ENCODE measurements around the gene ZNF217. TPM values are rescaled to one million over a fixed set of nuclear protein-coding genes. Genes with fewer than 3 reads are reported as not detected.

The ZNF217 gene
- total and polyA plus RNA-seq, 9 of the 15 experiments (the other 6 are each of a cell fraction or from before 2014, with no cell fraction given) = 3.0 to 41.8 (median 16.8) TPM

DNA sequence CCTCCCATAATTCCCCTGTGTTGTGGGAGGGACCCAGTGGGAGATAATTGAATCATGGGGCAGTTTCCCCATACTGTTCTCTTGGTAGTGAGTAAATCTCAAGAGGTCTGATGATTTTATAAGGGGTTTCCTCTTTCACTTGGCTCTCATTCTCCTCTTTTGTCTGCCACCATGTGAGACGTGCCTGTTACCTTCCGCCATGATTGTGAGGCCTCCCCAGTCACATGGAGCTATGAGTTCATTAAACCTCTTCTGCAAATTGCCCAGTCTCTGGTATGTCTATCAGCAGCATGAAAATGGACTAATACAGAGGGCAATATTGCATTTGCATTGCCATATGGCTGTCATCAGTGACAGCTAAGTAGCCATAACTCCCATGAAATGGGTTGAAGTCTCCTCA lies 63.2 kb downstream of the ZNF217 start:
- Histone ChIP-seq H4K20me1 (replicated peaks; ENCODE audit: control insufficient read depth, insufficient read depth, low read length) (no peaks in the 10 kb centered on the region), H3K9ac (ENCODE audit: insufficient read depth in 1 of 2, low read depth in 2 of 2, low read length in 2 of 2) (no peak overlapping the region), H3K36me3 (ENCODE audit: control insufficient read depth, insufficient read depth, low read length) (no peaks in the 10 kb centered on the region), H3K27ac (ENCODE audit: extremely low read depth, low read depth, low read length) (no peak overlapping the region), H3K9me3 (replicated peaks; ENCODE audit: control insufficient read depth, insufficient read depth, low read depth, low read length) (no peaks in the 10 kb centered on the region), H3K27me3 (ENCODE audit: control insufficient read depth in 2 of 2, insufficient read depth in 2 of 2, low read length in 2 of 2) (peaks cover 2 to 11% of the 10 kb centered on the region in 2 experiments), H3K79me2 (ENCODE audit: control insufficient read depth, insufficient read depth, low read length) (no peaks in the 10 kb centered on the region), H2AFZ (ENCODE audit: low read depth, low read length) (no peak overlapping the region), H3K4me3 (no peak overlapping the region), H3K4me2 (ENCODE audit: insufficient read depth, low read length) (no peak overlapping the region), H3K9me1 (ENCODE audit: control insufficient read depth, insufficient read depth, low read length) (no peaks in the 10 kb centered on the region), H3K4me1 (replicated peaks in 1 of 2; ENCODE audit: control insufficient read depth in 2 of 2, insufficient read depth in 2 of 2, low read length in 2 of 2) (no peaks in the 10 kb centered on the region)
- POLR2A ChIA-PET = no interaction called here
- DNase-seq (ENCODE audit: extremely low read depth in 1 of 4, low spot score in 3 of 4) (no peak), FAIRE-seq (no peak), ATAC-seq (no peak)
- BruUV-seq (replicated peaks) = no TSS peak
- in situ Hi-C loops (cut with MboI) = no loop called here
- WGBS (ENCODE audit: insufficient coverage, low coverage, missing lambda C conversion rate) = 0% methylated on average over 2 of the region's 2 CpGs
- CTCF ChIA-PET (ENCODE audit: low intra/inter-chr PET ratio) = no interaction called here
- intact Hi-C loops (cut with micrococcal nuclease) = no loop called here
- peak in 1 of 3 experiments; percentile 35 for TF ChIP-seq YY1 (IDR thresholded peaks at IDR 0.05; ENCODE audit: borderline replicate concordance in 1 of 3, control insufficient read depth in 1 of 3, extremely low read depth in 1 of 3, insufficient read depth in 3 of 3, insufficient read length in 1 of 3, insufficient replicate concordance in 2 of 3, low read depth in 1 of 3, low read length in 2 of 3)
- no peak for TF ChIP-seq KAT7 (CRISPR knock-in tag; IDR thresholded peaks at IDR 0.05; ENCODE audit: borderline replicate concordance)
- TF ChIP-seq THRAP3 (IDR thresholded peaks at IDR 0.05; ENCODE audit: borderline replicate concordance) = no peak
- no peak for TF ChIP-seq ELF1 (tag; IDR thresholded peaks at IDR 0.05)
- TF ChIP-seq SAFB2 (IDR thresholded peaks at IDR 0.05; ENCODE audit: borderline replicate concordance, low read depth, low read length, severe bottlenecking) = no peak
- no peak for TF ChIP-seq ETS2 (tag; IDR thresholded peaks at IDR 0.05; ENCODE audit: borderline replicate concordance, poor library complexity, severe bottlenecking)
- TF ChIP-seq SMARCE1 (IDR thresholded peaks at IDR 0.05) = no peak
- no peak for TF ChIP-seq FUS (optimal IDR thresholded peaks at IDR 0.05; ENCODE audit: low read depth, low read length)
- TF ChIP-seq, protein P1, sequence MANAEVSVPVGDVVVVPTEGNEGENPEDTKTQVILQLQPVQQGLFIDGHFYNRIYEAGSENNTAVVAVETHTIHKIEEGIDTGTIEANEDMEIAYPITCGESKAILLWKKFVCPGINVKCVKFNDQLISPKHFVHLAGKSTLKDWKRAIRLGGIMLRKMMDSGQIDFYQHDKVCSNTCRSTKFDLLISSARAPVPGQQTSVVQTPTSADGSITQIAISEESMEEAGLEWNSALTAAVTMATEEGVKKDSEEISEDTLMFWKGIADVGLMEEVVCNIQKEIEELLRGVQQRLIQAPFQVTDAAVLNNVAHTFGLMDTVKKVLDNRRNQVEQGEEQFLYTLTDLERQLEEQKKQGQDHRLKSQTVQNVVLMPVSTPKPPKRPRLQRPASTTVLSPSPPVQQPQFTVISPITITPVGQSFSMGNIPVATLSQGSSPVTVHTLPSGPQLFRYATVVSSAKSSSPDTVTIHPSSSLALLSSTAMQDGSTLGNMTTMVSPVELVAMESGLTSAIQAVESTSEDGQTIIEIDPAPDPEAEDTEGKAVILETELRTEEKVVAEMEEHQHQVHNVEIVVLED (CRISPR knock-in tag; IDR thresholded peaks at IDR 0.05) = no peak
- TF ChIP-seq ZNF431 (CRISPR knock-in tag; IDR thresholded peaks at IDR 0.05) = no peak
- TF ChIP-seq PHF21A (IDR thresholded peaks at IDR 0.05; ENCODE audit: borderline replicate concordance, low read depth) = no peak
- TF ChIP-seq, protein P2, sequence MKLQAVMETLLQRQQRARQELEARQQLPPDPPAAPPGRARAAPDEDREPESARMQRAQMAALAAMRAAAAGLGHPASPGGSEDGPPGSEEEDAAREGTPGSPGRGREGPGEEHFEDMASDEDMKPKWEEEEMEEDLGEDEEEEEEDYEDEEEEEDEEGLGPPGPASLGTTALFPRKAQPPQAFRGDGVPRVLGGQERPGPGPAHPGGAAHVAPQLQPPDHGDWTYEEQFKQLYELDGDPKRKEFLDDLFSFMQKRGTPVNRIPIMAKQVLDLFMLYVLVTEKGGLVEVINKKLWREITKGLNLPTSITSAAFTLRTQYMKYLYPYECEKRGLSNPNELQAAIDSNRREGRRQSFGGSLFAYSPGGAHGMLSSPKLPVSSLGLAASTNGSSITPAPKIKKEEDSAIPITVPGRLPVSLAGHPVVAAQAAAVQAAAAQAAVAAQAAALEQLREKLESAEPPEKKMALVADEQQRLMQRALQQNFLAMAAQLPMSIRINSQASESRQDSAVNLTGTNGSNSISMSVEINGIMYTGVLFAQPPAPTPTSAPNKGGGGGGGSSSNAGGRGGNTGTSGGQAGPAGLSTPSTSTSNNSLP (IDR thresholded peaks at IDR 0.05; ENCODE audit: borderline replicate concordance, low read depth, low read length) = no peak
- TF ChIP-seq, protein P3, sequence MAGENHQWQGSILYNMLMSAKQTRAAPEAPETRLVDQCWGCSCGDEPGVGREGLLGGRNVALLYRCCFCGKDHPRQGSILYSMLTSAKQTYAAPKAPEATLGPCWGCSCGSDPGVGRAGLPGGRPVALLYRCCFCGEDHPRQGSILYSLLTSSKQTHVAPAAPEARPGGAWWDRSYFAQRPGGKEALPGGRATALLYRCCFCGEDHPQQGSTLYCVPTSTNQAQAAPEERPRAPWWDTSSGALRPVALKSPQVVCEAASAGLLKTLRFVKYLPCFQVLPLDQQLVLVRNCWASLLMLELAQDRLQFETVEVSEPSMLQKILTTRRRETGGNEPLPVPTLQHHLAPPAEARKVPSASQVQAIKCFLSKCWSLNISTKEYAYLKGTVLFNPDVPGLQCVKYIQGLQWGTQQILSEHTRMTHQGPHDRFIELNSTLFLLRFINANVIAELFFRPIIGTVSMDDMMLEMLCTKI (IDR thresholded peaks at IDR 0.05; ENCODE audit: partially characterized antibody) = no peak
- TF ChIP-seq SLC30A9 (CRISPR knock-in tag; IDR thresholded peaks at IDR 0.05) = no peak
- TF ChIP-seq SIX5 (IDR thresholded peaks at IDR 0.05; ENCODE audit: borderline replicate concordance in 1 of 2, insufficient read depth in 1 of 2, low read depth in 1 of 2, low read length in 2 of 2) = no peak
- TF ChIP-seq ZEB2 (IDR thresholded peaks at IDR 0.05) = no peak
- TF ChIP-seq LCOR (CRISPR knock-in tag; IDR thresholded peaks at IDR 0.05) = no peak
- no peak for TF ChIP-seq ZNF316 (IDR thresholded peaks at IDR 0.05)
- no peak for TF ChIP-seq SRSF9 (IDR thresholded peaks at IDR 0.05; ENCODE audit: borderline replicate concordance, low read depth, low read length)
- no peak for TF ChIP-seq ZNF232 (CRISPR knock-in tag; IDR thresholded peaks at IDR 0.05)
